Ishikawa (cell line): Measurements from ENCODE around the gene CIAPIN1.

Experiments used
- EP300 ChIP-seq: IDR thresholded peaks from 2 replicates; pipeline ENCODE4 v1.6.1; 2012; ENCODE audit warnings: borderline replicate concordance
- MAX ChIP-seq: IDR thresholded peaks from 2 replicates; pipeline ENCODE4 v1.6.1; 2012
- NFIC ChIP-seq: IDR thresholded peaks from 2 replicates; pipeline ENCODE4 v1.6.1; 2012
- TAF1 ChIP-seq: IDR thresholded peaks from 2 replicates; pipeline ENCODE4 v1.6.1; 2012; ENCODE audit warnings: low read depth, mild to moderate bottlenecking
- TEAD4 ChIP-seq: IDR thresholded peaks from 2 replicates; pipeline ENCODE4 v1.6.1; 2012
- YY1 ChIP-seq: IDR thresholded peaks from 2 replicates; pipeline ENCODE4 v1.6.1; 2012; ENCODE audit warnings: low read depth

GRCh38 chr16:57469917-57470470 lies 22.8 kb upstream of the CIAPIN1 start:
- TF ChIP-seq TAF1 (no peak), YY1 (no peak), EP300 (no peak), NFIC (no peak), MAX (no peak), TEAD4 (no peak)
